DOHH2 (cell line): ENCODE measurements around the gene GFPT2.

ENCODE experiments used
- CTCF ChIP-seq: fragments of 200-600 bp; sonication (generic); IDR thresholded peaks from one replicate; pipeline ENCODE4 v1.5.1; 2014; ENCODE audit warnings: antibody characterized with exemption, mild to moderate bottlenecking, low read depth, low read length; ENCODE audit not compliant: poor library complexity, severe bottlenecking
- EZH2phosphoT487 ChIP-seq: fragments of 200-600 bp; sonication (generic); IDR thresholded peaks from 2 replicates; pipeline ENCODE4 v1.6.1; 2017; ENCODE audit warnings: borderline replicate concordance, mild to moderate bottlenecking, antibody characterized with exemption, low read length, moderate library complexity, mixed read lengths

- TF ChIP-seq CTCF (no peak), EZH2phosphoT487 (no peak)
Measured at GRCh38 chr5:180396926-180397325, 43.8 kb upstream of the GFPT2 start.
